Loucy (cell line): ENCODE results near the gene TTYH3.

Experiments used
- CTCF ChIP-seq: fragments of 200-600 bp; sonication (generic); conservative IDR thresholded peaks from 2 replicates; pipeline ENCODE4 v1.5.1; 2014; ENCODE audit warnings: mild to moderate bottlenecking, antibody characterized with exemption, low read length
- EZH2phosphoT487 ChIP-seq: fragments of 200-600 bp; IDR thresholded peaks from 2 replicates; pipeline ENCODE4 v1.6.1; 2018; ENCODE audit warnings: antibody characterized with exemption, mild to moderate bottlenecking, moderate library complexity, borderline replicate concordance

GRCh38 chr7:2598154-2598823, 33.5 kb upstream of the TTYH3 start:
- no peak for TF ChIP-seq EZH2phosphoT487
- no peak for TF ChIP-seq CTCF
